Measurements from ENCODE around the gene MAML1. TPM values are rescaled to one million over a fixed set of nuclear protein-coding genes. Genes with fewer than 3 reads are reported as not detected.

Gene MAML1
- total and polyA plus RNA-seq, 4 donors: 6.7 to 34.5 (median 20.5) TPM

GRCh38 chr5:179817470-179817840 lies 84.8 kb downstream of the MAML1 start:
- TF ChIP-seq CTCF (IDR thresholded peaks at IDR 0.05; ENCODE audit: control extremely low read depth, extremely low read depth): no peak
- Histone ChIP-seq H3K4me3 (no peak overlapping the region), H3K27ac (ENCODE audit: low read depth in 1 of 2, low read length in 1 of 2) (no peak overlapping the region), H3K27me3 (ENCODE audit: control insufficient read depth in 3 of 3, insufficient read depth in 3 of 3, low read length in 2 of 3) (no peaks in the 10 kb centered on the region), H3K9ac (ENCODE audit: insufficient read depth in 1 of 2, low read length in 2 of 2) (no peak overlapping the region), H3K4me1 (ENCODE audit: control insufficient read depth in 5 of 5, insufficient read depth in 5 of 5, low read length in 5 of 5) (peaks cover 3 to 31% (median 12%) of the 10 kb centered on the region in 5 donors), H3K36me3 (ENCODE audit: control insufficient read depth in 4 of 4, insufficient read depth in 4 of 4, low read length in 4 of 4) (peaks cover 0 to 11% (median 3%) of the 10 kb centered on the region in 4 donors), H3K9me3 (ENCODE audit: control insufficient read depth in 4 of 4, insufficient read depth in 3 of 4, low read length in 3 of 4) (no peaks in the 10 kb centered on the region)
- WGBS, 2 donors: 88 to 91% methylated on average over 8 of the region's 8 CpGs
- ATAC-seq (ENCODE audit: insufficient read depth, low FRiP score) (no peak), DNase-seq (no peak)

DNA sequence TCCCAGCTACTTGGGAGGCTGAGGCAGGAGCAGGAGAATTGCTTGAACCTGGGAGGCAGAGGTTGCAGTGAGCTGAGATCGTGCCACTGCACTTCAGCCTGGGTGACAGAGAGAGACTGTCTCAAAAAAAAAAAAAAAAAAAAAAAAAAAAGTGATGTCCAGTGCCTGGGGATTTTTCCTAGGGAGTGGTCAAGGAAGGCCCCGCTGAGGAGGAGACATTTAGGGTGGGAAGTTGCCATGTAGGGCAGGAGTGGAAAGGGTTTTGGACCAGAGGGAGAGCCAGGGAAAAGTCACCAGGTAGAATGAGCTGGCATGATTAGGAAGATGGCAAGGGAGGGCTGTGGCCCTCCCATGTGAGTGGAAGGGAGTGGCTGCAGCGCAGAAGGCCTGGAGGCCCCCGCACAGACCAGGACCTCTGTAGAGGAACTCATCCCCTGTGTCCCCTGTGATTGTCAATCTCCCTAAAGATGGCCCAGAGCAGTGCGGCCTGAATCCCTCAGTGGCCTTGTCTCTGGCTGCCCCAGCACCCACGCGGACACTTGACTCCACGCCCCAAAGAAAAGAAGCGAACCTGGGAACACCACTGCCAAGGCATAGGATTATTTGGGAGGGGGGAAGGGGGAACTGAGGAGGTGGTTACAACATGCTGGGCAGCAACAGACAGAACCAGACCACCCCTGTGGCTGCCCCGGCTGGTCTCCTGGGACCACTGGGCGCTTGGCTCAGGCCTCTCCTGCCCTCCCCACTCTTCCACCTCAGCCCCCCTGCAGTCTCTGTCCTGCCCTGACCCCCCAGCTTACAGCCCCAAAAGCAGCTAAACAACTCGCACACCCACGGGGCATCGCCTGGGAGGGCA lies 85.5 kb downstream of the MAML1 start:
- H3K9me3 ChIP-seq (ENCODE audit: control insufficient read depth in 4 of 4, insufficient read depth in 3 of 4, low read length in 3 of 4): no peaks in the 10 kb centered on the region
- TF ChIP-seq CTCF (IDR thresholded peaks at IDR 0.05; ENCODE audit: control extremely low read depth, extremely low read depth): no peak
- peak overlapping the region; percentile 91 to 95 for H3K27ac ChIP-seq (ENCODE audit: low read depth in 1 of 2, low read length in 1 of 2)
- no peaks in the 10 kb centered on the region for H3K27me3 ChIP-seq (ENCODE audit: control insufficient read depth in 3 of 3, insufficient read depth in 3 of 3, low read length in 2 of 3)
- peak overlapping the region; percentile 27 for H3K4me3 ChIP-seq
- no peak for DNase-seq
- 55 to 65% methylated on average over 14 of the region's 14 CpGs for WGBS, 2 donors
- no peak for ATAC-seq (ENCODE audit: insufficient read depth, low FRiP score)
- peaks cover 5 to 35% (median 12%) of the 10 kb centered on the region in 5 donors for H3K4me1 ChIP-seq (ENCODE audit: control insufficient read depth in 5 of 5, insufficient read depth in 5 of 5, low read length in 5 of 5)
- H3K36me3 ChIP-seq (ENCODE audit: control insufficient read depth in 4 of 4, insufficient read depth in 4 of 4, low read length in 4 of 4): peaks cover 0 to 15% (median 3%) of the 10 kb centered on the region in 4 donors
- no peak overlapping the region for H3K9ac ChIP-seq (ENCODE audit: insufficient read depth in 1 of 2, low read length in 2 of 2)

DNA sequence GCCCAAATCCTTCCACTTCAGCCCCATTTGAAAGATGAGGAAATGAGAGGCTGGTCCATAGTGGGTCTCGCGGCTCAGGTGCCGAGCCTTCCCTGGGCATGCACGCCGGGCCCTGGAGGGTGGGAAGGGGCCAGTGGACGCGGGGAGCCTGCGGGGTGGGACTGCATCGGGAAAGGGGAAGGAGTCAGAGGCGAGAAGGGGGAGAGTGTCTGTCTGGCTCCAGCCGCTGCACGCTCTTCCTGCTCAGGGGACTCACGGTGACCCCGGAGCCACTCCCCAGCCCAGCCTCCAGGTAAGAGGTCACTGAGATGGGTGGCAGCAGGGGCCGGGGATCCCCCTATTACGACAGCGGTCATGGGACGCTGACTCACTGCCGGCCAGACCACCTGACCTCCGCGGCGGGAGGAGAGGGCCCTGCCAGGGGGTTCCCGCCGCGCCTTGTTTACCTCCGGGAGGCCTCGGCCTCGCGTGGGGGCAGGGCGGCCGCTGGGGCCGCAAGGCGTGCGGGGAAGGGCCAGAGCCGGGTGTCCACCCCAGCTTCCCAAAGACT lies 86.2 kb downstream of the MAML1 start:
- Histone ChIP-seq H3K4me1 (ENCODE audit: control insufficient read depth in 5 of 5, insufficient read depth in 5 of 5, low read length in 5 of 5) (peaks cover 5 to 41% (median 12%) of the 10 kb centered on the region in 5 donors), H3K27ac (ENCODE audit: low read depth in 1 of 2, low read length in 1 of 2) (peak overlapping the region; percentile 91 to 95), H3K4me3 (peak overlapping the region; percentile 27), H3K9ac (ENCODE audit: insufficient read depth in 1 of 2, low read length in 2 of 2) (peak overlapping the region in 1 of 2 donors; percentile 42), H3K27me3 (ENCODE audit: control insufficient read depth in 3 of 3, insufficient read depth in 3 of 3, low read length in 2 of 3) (no peaks in the 10 kb centered on the region), H3K36me3 (ENCODE audit: control insufficient read depth in 4 of 4, insufficient read depth in 4 of 4, low read length in 4 of 4) (peaks cover 0 to 21% (median 2%) of the 10 kb centered on the region in 4 donors), H3K9me3 (ENCODE audit: control insufficient read depth in 4 of 4, insufficient read depth in 3 of 4, low read length in 3 of 4) (no peaks in the 10 kb centered on the region)
- TF ChIP-seq CTCF (IDR thresholded peaks at IDR 0.05; ENCODE audit: control extremely low read depth, extremely low read depth): no peak
- ATAC-seq (ENCODE audit: insufficient read depth, low FRiP score) (peak; percentile 50), DNase-seq (peak; percentile 89 to 93 (median 89))
- 1% methylated on average over 27 to 35 of the region's 35 CpGs for WGBS, 2 donors
